Measurements from ENCODE around the gene BEND3.
"Not testable (repeated sequence)": the region's sequence is repeated elsewhere in the genome, so short reads cannot be mapped to it uniquely, and the experiment has no call there.

BEND3 gene

DNA sequence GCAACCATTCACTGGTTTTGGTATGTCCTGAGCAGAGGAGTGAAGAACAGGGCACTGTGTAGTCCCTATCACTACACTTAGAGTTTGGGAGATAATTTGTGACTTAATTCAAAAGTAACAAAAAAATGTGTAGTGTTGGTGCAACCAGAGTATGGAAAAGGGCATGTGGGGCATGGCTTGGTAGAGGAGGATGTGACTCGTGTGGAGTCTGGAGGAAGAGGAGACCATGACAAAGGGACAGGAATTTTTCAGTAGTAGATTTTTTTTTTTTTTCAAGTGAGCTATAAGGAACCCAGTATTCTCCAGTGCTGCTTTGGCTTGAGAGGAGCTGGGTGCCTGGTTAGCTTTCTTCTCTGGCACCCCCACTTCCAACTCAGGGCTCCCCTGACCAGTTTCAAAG is 82.2 kb downstream of the BEND3 start:
- DNase-seq (ENCODE audit: low spot score) = no peak

DNA sequence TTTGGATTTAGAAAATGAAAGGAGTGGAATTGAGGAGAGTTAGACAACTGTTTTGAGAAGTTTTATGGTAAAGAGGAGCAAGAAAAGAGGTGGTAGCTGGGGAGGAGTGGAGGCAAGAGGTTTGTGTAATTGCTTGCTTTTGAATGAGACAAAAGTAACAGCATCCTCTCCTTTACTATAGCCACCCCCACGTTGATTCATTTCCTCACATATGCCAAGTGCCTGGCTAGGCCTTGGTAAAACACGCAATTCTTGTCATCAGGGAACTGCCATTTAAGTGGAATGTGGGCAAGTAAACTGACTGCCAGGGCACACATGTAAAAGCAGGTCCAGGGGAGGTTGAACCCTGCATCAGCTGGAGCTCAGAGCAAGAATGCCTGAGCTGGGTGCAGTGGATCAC is 83.3 kb downstream of the BEND3 start:
- no peak for DNase-seq (ENCODE audit: low spot score)

DNA sequence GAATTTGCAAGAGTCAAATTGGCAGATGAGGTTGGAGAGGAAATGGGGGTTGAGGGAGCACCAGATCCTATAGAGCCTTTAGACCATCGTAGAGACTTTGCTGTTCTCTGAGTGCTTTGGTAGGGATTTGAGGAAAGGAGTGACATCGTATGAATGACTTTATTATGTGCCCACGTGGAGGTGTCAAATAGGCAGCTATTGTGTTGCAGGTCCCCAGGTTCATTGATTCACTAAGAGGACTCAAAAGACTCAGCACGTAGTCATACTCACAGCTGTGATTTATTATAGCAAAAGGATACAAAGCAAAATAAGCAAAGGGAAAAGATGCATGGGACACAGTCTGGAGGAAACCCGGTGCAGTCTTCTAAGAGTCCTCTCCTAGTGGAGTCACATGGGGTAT is 85.2 kb downstream of the BEND3 start:
- DNase-seq (ENCODE audit: low spot score) = no peak

DNA sequence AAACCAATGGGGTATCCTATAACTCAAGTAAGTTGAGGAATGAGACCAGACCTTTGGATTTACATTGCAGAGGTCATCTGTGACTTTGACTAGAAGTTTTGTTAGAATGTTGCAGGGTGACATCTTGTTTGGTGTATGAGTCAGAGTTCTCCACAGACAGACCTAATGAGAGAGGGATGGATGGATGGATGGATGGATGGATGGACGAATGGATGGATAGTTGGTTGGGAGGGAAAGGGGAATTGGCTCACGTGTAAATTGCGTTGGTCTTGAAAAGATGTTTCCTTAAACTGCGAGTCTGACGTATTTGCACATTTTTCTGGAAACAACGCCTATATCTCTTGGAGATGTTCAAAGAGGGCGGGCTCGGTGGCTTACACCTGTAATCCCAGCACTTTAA is 88.3 kb downstream of the BEND3 start:
- DNase-seq (ENCODE audit: low spot score) = no peak

DNA sequence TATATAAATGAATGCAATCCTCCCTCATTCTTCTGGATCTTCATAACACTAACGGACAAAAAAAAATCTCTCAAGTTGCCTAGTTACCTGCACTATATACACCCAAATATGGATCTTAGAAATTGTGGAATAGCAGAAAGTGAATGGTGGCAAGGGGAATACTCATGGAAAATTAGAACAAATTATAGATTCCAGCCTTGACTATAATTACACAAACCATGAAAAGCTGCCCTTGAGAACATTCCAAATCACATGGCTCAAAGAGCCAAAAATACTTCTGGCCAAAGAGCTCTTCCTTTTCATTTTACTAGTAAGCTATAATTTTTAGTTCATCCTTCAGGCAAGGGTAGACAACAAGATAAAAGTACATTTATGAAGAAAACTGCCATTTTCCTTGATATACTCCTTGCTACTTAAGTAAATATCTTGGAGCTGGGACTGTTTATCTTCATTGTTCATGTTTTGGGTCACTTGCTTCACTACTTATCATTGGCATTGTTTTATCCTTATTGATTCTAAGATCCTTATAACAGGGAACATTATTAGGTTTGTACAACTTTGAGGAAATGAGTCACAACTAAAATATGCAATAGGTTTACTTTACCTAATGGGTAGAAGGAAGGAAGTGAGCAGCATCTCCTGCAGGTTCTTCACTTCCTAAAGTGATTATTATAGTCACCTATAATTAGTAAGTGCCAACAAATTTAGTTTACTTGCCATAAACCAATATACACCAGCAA is 93.7 kb downstream of the BEND3 start:
- DNase-seq (ENCODE audit: low spot score) = no peak

DNA sequence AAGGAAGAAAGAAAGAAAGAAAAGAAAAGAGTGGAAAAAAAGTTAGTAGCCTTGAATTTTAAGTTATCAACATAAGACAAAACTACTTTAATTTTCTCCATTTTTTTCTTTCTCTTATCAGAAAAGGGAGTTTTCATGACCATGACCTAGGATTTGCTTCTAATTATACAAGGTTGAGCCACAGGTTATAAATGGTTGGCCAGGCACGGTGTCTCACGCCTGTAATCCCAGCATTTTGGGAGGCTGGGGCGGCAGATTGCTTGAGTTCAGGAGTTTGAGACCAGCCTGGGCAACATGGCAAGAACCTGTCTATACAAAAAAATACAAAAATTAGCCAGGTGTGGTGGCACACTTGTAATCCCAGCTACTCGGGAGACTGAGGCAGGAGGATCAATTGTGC is 95.1 kb downstream of the BEND3 start:
- no peak for DNase-seq (ENCODE audit: low spot score)

DNA sequence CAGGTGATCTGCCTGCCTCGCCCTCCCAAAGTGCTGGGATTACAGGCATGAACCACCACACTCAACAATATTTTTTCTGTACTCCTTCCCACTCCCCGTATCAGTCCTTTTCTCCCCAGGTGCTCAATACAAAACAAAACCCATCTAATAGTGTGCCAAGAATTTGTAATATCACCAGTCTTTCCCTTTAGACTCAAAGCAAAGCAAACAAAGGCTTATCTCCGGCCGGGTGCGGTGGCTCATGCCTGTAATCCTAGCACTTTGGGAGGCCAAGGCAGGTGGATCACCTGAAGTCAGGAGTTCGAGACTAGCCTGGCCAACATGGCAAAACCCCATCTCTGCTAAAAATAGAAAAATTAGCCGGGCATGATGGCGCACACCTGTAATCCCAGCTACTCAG is 95.7 kb downstream of the BEND3 start:
- DNase-seq (ENCODE audit: low spot score) = not testable (repeated sequence)

DNA sequence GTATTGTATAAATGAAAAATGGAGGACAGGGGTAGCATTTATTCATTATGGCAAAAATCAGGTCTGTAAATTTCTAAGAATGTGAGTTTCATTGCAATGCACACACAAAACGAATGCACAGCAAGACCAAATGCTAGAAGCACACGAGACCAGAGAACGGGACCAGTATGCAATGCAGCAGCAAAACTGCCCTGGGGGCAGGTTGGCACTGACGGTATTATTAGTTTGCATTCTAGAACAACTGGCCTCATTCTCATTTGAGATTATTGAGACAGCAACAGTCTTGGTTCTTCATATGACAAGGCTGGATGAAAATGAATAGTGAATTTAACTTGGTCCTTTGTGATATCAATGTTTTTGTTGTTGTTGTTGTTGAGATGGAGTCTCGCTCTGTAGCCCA is 96.3 kb downstream of the BEND3 start:
- no peak for DNase-seq (ENCODE audit: low spot score)

All from putamen (tissue), 1 donor.